GM19463 (cell line): ENCODE data around the gene GLYATL2.

ENCODE experiments used
- ATAC-seq: cut with Tn5 transposase; IDR thresholded peaks from one replicate; pipeline ENCODE4 v1.9.1; 2021; ENCODE audit warnings: mild to moderate bottlenecking, moderate library complexity; ENCODE audit not compliant: unreplicated experiment

GLYATL2 gene

DNA sequence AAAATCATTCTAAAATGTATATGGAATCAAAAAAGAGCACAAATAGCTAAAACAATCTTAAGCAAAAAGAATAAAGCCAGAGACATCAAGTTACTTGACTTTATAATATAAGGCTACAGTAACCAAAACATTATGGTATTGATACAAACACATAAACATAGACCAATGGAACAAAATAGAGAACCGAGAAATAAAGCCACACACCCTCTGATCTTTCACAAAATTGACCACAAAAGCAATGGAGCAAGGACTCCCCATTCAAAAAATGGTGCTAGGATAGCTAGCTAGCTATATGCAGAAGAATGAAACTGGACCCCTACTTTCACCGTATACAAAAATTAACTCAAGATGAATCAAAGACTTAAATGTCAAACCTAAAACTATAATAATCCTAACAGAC is 43.2 kb downstream of the GLYATL2 start:
- ATAC-seq: no peak

DNA sequence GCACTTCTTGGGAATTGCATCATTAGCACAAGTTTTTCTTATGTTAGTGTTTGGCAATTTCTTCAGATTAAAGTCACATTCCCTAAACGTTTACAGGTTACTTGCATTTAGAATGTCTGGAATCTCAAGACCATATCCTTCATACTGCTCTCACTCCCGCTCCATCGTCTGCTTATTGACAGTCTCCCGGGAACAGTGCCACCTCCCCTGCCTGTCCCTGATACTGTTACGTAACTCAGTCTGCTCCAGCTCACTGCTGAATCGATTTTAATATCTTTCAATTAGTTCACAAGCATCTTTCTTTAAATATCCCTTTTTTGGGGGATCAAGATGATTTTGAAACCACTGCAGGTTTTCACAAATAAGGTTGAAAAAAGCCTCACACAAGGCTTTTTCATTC is 48.2 kb downstream of the GLYATL2 start:
- ATAC-seq: no peak

DNA sequence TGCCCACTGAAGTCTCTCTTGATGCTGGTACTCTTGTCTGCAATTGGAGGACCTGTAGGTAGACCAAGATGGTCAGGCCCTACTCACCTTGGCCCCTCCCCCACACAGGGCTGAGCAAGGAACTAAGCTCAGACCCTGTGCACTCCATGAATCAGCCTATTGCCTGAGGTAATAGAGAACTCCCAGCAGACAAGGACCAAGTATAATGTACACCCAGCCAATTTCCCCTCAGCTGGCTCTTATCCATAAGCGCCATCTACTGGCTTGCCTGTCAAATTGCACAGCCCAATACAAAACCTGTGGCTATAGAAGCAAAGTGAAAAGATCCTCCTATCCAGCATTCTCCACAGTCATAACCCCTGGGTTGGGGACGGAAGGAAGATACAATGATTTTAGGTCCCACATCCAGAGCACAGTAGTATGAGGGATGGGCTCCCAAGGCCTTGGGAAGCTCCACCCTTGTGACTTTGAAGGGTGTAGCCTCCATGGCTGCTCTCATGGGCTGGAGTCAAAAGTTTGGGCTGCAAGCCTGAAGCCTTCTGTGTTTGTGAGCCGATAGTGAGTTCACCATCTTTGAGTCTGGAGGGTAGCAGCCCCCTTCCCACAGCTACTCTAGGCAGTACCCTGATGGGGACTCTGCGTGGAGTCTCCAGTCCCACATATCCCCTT is 56.0 kb downstream of the GLYATL2 start:
- ATAC-seq: peak; percentile 91

DNA sequence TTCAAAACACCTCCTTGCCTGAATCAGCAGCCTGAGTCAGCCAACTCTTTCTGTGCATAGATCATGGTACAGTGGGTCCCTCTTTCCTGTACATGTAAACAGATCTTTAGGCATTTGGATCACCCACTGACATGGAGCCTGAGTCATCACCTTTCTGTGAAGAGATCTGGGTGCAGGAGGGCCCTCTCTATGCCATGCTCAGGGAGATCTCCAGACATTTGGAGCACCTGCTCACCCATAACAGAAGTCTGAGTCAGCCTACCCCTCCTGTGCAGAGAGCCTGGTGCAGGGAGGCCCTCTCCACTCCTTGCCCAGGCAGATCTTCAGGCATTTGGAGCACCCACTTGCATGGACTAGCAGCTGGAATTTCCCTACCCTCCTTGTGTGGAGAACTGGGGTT is 56.6 kb downstream of the GLYATL2 start:
- ATAC-seq: peak; percentile 7

DNA sequence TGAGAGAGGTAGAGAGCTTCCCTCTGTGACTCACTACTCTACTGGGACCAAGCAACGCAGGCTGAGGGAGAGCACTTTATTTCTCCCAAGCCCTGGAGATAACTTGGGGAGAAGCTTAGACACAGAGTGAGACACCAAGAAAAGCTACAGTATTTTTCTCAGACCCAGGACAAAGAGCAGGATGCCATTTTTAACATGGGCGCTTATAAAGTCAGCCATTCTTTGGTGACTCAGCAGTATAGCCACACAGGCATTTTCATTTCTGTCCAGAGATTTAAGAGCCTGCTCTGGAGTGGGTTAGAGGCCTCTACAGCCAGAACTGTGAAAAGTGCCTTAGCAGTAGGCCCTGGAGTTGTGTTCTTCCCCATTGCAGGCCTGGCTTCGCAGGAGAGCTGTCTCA is 57.8 kb downstream of the GLYATL2 start:
- ATAC-seq: no peak

DNA sequence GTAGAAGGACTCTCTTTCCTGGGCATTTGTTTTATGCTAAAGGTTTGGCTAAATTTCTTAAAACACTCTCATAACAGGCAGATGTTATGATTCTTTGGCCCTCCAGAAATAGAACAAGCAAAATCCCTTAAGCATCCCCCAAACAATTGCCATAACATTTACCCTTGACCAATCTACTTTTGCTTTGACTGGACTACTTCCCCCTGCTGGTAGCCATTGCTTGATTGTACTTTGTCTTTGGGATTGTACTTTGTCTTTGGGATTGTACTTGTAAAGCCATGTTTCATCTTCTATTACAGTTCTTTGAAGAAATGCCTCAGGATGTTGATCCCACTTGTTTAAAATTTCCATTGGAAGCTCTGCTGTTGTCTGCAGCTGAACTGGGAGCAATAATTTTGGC is 59.5 kb downstream of the GLYATL2 start:
- no peak for ATAC-seq
